DMS79 (cell line): ENCODE results near the gene BCL11A.

Source experiments
- DNase-seq: peaks from one replicate; lab custom pipeline; 2025; lab: John Stamatoyannopoulos, UW

BCL11A gene

DNA sequence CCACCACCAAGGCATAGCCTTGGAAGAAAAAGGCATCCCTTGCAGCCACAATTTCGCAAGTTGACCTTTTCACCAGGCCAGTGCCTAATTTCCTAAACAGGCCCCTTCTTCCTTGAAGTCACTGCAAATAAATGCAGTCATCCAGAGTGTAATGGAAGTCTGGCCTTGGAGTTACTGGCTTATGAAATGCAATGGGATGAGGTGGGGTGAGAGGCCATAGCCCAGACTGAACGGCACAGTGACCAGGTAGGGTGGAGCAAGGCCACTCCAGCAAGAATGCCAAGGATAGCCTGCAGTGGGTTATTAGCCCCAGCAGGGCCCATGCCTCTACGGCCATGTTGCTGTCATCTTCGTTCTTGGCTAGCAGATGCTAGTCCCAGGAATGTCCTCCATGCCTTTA lies 68.4 kb downstream of the BCL11A start:
- no peak for DNase-seq

DNA sequence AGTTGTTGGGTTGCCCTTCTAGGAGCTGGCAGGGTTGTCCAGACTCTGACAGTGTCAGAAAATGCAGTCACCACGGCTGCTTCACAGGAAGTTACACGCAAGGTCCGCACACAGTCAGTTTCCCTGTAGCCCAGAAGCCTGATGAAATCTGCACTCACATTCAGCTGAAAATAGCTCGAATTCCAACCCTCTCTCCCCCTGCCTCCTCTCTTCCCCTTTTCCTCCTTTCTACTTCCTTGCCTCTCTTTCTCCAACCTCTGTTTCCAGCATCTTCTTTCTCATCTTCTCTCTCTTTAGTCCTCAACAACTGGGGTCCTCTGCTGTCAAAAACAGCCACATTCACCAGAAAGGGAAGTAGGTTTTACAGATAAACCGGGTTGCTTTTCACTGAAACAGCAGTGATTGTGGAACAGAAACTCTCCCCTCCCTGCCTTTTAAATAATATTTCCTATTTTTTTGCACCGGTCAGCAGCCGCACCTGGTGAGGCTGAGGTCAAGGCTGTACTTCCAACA lies 69.3 kb downstream of the BCL11A start:
- DNase-seq, result no peak

DNA sequence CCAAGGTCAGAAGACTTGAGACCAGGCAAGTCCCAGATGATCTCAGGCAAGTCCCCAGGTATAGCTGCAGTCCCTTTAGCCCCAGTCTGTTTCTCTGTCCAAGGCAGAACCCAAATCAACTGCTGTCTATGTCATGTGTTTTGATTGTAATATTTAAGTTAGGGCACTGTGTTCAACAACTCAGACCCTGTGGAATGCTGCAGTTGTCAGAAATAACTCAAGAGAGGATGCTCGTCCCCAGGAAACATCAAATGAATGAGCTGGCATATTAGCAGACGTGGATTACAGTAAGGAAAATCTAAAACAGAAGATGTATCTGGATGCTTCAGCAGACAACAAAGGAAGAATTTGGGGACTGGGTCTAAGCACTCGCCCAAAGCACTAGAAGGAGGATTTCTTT lies 70.1 kb downstream of the BCL11A start:
- DNase-seq, result no peak

DNA sequence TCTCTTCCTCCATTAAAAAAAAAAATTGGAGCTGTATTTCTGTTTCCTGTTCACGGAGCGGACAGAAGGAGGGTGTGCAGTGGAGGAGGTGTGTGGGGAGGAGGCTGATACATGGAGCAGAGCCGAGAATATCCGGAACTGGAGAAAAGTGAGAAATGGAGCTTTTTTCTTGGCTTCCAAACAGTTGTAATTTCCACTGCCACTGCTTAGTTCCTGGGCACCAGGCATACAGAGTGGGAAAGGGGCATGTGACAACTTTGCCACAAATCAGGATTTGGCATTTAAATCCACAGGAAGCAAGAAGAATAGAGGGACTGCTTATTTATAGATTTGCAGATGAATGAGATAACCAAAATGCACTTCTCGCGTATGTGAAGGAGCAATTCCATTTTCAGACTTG lies 71.2 kb downstream of the BCL11A start:
- DNase-seq, result no peak

DNA sequence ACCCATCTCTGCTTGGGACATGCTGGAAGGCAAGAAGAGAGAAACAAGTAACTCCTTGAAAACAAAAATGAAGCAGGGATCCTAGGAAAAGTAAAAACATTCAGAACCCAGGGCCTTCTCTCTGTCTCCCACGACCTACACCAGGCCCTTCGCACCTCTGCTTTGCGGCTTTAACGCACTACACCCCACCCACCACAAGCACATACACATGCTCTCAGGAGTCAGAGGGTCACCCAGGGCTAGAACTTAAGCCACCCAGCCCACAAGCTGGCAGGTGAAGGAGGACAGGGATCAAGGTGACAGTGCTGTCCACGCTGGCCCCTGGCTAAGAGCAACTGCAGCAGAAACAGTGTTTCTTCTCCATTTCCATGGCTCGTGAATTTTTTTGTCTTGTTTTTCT lies 72.2 kb downstream of the BCL11A start:
- DNase-seq, result no peak

DNA sequence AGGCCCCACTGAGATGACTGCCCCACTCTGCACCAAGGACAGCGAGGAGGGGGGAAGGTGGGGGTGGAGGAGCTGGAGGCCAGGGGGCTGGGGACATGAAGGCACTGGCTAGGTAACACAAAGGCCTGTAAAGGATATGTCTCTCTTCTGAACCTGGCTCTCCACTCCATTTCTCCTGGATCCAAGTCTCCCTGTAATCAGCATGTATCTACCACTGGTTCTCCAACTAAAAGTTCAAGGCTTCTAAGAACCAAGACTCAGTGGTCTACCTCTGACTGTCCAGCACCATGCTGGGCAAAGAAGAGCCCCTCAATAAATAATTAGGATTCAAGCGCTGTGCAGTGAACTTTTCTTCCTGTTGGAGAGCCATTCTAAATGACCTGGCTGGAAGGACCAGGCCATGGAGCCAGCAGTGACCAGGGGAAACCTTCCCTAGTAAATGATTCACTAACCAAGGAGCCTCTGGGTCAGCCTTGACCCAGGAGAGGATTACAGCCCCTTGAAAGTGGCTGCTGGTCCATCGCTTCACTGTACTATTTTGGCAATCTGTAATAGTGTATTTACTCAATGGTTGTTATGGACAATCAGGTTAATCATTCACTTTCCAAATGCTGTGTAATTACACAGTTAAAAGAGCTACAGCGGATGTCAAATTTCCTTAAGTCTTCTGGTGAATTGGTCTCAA lies 73.2 kb downstream of the BCL11A start:
- no peak for DNase-seq

DNA sequence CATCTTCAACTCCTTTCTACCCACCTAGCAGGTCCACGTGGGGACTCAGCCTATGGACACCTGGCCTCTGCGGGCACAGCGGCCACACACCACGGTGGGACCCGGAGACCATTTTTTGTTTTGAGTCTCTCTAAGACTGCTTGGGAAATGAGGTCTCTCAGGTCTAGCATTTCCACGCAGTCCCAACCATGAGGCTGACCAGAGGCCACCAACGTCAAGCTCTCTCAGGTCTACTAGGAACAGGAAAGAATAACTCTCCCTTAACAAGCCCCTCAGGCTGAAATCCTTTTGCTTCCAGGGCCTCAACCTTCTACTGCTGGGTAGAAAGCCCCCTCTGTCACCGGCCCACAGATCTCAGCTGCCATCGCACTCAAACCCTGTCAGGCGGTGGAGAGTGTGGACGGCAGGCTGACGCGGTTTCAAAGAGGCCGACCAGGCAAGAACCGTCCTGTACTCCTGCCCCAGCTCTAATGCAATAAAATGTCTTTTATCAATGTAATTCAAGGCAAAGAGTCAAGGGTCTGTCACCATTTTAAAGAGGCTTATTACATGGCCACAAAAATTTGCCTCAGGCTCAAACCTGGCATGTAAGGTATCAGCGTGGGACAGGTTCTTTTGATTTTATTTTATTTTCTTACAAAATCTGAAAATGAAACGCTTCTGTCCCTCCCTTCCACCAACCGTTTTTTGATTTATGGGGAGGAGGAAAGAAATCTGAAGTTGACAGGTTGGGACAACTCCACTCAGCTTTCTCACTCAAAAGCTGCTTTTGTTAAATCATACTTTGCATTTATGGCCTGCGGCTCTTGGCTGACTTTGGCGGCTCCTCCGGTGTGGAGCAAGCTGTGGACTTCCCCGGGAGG lies 74.0 kb downstream of the BCL11A start:
- DNase-seq, result peak; percentile 19

DNA sequence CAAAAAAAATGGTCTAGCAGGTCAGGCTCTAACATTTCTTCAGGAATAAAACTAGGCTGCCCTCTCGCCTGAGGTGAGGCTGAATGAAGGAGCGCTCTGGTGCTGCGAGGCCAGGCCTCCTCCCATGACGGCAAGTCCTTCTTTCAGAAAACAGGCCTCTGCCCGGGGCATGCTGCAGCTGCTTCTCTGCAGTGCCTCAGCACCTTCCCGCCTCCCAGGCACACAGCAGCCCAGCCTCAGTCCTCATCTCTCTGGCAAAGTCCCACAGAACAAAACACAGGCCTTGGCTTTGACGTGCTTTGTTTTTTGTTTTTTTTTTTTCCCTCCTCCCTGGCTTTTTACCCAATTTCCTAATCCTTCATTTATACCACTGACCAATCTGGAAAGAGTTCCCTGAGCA lies 74.8 kb downstream of the BCL11A start:
- DNase-seq, result no peak

DNA sequence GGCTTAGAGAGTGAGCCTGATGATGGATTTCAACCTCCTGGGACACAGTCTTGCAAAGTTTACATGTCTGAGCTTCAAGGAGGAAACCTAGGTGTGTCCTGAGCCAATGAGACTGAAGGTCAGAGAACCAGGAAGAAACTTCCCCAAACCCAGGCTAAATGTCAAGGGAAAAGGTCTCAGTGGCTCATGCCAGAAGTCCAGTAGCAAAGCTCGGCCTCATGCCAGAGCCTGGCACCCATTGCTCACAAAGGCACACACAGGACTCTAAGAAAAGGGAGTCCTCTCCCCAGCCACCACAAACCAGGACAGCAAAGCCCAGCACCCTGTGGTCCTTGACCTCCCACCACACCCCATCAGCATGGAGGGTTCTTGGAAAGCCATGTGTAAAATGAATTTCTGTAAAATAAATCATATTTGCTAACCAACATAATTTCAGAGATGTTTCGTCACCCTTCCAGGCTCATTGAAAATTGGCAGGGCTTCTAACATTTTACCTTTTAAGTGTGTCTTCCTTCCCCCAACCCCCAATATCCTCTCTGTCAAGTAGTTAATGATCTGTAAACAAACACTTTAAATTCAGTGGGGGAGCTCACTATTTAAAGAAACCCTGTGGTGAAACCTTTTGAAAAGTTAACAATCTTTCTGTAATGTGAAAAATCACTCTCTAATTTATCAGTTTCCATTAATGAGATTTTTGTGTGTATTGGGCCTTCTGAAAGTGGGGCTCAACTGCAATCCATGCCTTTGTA lies 77.1 kb downstream of the BCL11A start:
- DNase-seq, result peak; percentile 33

DNA sequence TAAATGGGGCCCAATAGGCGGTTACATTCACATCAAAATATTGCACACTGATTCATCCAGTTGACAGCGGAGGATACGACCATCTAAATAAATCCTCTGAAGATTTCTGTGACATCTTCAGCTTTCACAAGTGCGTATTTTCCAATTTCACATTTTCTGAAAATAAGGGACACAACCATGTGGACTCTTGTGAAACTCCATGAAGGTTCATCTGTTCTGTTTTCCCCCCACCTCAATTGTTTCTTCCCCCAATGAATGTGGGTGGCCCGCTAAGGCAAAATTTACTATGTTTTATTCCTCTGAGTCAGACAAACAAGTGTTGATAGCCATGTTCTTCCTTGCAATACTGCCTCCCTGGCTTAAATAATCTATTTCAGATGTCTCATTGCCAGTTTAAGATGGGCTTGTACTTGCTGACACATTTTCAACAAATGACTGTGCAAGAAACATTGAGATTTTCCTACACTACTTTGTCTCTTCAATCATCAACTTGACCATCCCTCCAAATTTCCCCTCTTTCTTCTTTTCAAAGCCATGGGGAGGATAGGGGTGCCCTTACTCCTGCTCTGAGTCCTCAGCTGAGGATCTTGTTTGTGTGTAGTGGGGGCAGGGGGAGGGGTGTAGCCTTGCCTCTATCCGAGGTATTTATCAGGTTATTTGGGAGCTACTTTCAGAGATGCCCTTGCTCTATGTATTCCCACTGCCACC lies 78.2 kb downstream of the BCL11A start:
- no peak for DNase-seq

DNA sequence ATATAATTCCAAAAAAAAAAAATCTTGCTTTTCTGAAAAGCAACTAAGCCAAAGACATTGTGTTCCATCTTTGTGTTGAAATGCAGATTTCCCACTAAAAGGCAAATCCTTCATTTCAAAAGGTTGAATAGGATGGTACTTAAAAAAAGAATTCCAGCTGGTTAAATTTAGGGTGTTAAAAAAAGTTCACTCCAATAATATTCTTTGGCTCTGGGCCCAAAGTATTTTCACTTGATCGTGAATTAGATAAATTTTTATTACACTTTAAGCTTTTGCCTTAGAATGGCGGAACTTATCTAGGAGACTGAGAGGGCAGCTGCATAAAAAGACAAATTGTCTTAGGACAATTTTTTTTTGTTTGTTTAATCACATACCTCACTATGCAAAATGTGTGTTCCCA lies 79.2 kb downstream of the BCL11A start:
- DNase-seq, result no peak

DNA sequence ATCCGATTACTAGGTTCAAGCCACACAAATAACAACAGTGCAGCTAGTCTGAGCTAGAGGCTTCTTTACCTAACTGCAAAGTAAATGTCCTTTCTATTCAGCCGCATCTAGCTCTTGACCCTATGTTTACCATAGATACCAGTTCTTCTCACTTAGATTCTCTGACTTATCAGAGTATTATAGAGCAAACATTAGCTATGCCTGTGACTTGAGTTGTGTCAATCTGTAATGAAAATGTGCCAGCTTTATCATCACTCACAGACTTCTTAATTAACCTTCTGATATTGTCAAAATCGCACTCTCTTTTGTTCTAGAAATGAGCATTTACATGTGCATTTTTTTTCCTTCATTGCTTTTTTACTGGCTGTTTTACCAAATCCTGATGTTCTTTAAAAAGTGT lies 79.9 kb downstream of the BCL11A start:
- DNase-seq, result no peak

DNA sequence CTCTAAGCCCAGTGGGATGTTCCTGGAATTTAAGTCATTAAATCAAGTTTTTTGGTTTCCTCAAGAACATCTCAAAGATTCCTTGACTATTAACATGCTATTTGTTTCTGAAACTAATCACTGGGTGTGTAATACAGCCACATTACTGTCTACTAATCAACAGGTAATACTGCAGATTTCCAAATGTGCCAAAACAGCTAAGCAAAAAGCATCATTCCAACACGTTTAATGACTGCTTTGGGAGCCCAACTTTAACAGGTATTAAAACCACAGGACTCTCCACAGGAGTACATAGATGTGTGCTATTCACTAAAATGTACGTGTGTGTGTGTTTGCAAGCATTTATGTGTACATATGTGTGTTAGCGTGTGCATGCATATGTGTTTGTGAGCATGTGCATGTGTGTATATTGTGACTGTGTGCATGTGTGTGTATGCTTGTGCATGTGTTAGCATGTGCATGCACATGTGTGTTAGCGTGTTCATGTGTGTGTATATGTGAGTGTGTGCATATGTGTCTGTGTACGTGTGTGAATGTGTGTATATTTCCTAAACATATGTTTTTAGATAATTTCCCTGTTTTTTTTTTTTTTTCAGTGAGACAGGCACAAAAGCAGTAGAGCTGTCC lies 80.7 kb downstream of the BCL11A start:
- DNase-seq, result no peak

DNA sequence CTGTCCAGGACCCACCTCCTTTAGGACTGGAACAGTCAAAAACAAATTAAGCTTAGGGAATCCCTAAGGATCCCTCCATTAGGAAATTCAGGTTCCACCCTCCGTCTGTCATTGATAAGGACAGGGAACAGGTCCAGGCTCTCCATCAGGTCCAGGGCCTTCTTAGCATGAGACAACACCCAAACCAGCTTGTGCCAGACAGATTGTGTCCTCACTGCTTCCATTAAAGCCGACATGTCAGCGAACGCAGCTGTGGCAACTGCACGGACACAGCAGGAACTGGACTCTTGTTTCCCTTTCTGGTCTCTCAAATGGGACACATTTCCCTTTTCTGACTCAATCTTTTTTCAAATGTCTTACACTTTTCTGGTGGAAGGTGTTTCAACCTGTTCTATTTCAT lies 81.4 kb downstream of the BCL11A start:
- DNase-seq, result no peak

DNA sequence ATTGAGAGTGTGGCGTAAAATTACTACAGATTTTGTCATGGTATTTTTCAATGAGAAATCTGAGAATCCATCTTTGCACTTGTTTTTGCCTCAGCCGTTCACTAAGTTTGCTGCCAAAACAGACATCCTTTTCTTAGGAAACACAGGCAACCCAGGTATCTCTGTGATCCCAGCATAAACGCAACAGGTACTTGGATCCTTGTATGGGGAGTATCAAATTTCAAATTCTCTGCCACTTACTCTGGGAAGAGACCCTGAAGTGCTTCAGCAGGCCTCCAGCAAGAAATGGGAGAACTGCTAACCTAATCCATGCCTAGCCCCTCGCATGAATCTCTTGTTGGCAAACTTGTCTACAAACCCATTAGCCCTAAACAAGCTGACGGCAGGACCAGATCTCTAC lies 83.1 kb downstream of the BCL11A start:
- peak; percentile 74 for DNase-seq

DNA sequence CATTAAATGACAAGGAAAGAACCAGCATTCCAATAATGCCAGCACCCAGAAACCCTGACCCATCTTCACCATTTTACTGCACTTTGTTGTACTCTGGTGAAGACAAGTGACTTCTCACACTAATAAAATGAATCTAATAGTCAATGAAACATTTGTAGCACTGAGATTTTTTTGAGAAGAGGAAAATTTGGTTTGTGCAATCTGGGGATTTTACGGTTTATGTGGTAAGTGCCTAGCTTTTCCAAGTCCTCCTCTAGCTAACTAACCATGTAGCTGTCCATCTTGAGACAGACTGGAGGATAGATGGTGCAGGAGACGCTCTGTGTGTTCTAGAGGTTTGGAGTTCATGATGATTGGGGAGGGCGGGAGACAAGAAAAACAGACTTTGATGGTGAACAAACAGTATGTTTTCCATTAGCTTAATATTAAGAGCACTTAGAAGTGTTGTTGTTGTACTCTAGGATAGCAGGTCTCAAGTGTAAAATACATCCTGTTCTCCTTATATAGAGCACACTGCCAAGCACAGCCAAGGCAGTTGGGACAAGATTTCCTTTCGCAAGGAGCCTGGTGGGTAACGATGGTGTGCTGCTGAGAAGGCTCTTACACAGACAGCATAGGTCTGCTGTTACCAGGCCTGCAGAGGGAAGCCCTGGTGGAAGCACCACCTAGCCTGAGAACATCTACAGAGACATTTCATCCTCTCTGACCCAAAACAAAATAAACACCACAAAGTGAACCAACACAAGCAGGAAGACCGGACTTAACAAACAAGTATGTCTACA lies 83.7 kb downstream of the BCL11A start:
- peak; percentile 87 for DNase-seq

DNA sequence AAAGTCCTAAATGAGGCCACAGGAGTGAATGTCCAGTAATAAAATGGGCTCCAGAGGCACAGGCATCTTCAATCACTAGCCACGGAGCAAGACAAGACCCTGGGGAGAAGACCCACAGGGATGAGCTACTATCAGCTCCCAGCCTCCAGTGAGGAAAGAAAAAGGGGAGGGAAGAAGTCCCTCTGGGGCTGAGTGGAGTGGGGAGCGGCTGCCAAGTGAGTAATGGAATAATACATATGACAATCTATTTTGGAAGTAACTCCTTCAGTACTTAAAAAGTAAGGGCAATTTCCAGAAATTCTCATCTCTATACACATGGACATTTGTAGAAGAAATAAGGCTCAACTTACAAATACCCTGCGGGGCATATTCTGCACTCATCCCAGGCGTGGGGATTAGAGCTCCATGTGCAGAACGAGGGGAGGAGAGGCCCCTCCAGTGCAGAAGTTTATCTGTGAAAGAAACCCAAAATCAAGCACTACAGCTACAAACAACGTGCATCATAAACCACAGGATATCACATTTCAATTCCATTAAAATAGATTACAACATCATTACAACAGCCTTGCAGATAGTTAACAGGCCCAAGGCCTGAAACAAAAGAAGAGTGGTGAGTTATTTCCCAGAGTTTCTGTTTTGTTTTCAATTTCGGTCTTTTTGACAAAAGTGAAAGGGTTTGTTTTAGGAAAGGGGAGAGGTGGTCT lies 84.9 kb downstream of the BCL11A start:
- DNase-seq, result no peak

DNA sequence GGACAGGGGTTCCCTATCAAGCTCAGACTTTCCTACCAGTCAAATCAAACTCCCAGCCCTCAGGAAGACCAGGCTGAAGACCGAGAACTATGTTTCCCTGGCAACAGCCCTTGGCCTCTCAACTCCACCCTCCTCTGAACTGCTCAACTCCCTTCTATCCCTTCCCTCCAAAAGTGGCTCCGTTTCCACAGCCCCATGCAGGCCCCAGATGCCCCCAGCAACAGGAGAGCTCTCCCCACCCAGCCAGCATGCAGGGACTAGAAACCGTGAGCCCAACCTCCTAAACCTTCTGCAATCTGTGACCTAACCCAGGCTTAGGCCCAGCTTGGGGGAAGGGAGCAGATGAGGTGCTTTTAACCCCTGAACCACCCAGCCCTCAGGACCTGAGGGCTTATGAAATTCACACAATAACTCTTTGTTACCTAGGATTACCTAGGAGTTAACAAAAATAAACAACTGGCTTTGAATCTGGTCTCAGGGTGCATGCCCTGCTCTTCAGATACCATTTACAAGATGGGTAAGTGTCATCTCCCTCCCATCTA lies 87.2 kb downstream of the BCL11A start:
- DNase-seq, result no peak

DNA sequence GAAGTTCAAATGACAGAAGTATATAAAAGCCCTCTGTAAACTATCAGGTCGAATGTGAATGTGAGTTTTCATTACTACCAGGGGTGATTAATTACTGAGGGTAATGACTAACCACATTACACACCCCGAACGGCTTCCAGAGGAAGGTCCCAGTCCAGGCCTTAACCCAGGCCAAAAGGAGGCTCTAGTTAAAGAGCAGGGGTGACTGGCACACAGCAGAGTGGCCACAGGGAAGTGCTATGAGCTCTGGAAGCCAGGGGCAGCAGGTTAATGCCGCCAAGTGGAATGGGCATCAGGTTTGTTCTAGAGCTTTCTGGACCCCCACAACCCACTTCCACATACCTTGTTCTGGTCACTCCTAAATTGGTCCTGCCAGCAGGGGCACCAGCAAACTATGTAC lies 87.7 kb downstream of the BCL11A start:
- no peak for DNase-seq

DNA sequence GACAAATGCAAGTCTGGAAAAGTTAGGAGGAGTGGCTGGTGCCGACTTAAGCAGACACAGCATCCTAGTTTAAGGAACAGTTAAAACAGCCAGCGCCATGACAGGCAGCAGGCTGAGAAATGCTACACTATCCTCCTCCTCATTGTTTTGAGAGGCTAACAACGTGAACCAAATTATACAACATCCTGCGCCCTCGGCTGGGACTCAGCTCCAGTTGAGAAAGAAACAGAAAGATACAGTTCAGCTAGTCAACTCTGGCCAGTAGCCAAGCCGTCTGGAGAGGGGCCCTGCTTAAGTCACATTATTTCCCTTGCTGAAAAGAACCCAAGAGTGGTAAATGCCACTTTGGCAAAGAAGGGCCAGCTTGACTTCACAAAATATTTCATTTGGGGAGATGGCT lies 90.2 kb downstream of the BCL11A start:
- DNase-seq, result peak; percentile 47
